Activated T-helper 1 cell treated with anti-CD3 and anti-CD28 coated beads, Interleukin-2, amount 50 U/mL, for 16 hours (primary cell): ENCODE data around the gene CFAP410.
"Not testable (repeated sequence)": the region's sequence is repeated elsewhere in the genome, so short reads cannot be mapped to it uniquely, and the experiment has no call there.

Source experiments
- DNase-seq, 2 donors: peaks; one replicate each; pipeline ENCODE4 v3.0.0-alpha.2; 2020; ENCODE audit warnings: low read depth in 1 of 2, low spot score in 1 of 2

CFAP410 gene

GRCh38 chr21:44351535-44352252, 12.5 kb upstream of the CFAP410 start:
- DNase-seq, result no peak

GRCh38 chr21:44350773-44351481, 11.7 kb upstream of the CFAP410 start:
- DNase-seq, result no peak

GRCh38 chr21:44349847-44350772, 10.9 kb upstream of the CFAP410 start:
- no peak for DNase-seq

GRCh38 chr21:44349416-44349846, 10.2 kb upstream of the CFAP410 start:
- DNase-seq, result no peak

- DNase-seq, result no peak
These were observed 9.7 kb upstream of the CFAP410 start for GRCh38 chr21:44348861-44349260.

GRCh38 chr21:44347911-44348451, 8.8 kb upstream of the CFAP410 start:
- DNase-seq, result no peak

GRCh38 chr21:44345495-44345894, 6.3 kb upstream of the CFAP410 start:
- no peak for DNase-seq

- DNase-seq, result no peak
These were observed 5.5 kb upstream of the CFAP410 start for GRCh38 chr21:44344541-44345183.

GRCh38 chr21:44342981-44343380, 3.8 kb upstream of the CFAP410 start:
- not testable (repeated sequence) for DNase-seq

GRCh38 chr21:44341726-44342458, 2.7 kb upstream of the CFAP410 start:
- not testable (repeated sequence) for DNase-seq

GRCh38 chr21:44337941-44338895, 972 bp downstream of the CFAP410 start:
- peak in 1 of 2 donors; percentile 19 for DNase-seq

GRCh38 chr21:44337449-44337848, 1.7 kb downstream of the CFAP410 start:
- no peak for DNase-seq

GRCh38 chr21:44335266-44336059, 3.7 kb downstream of the CFAP410 start:
- DNase-seq, result no peak

GRCh38 chr21:44334329-44335030, 4.7 kb downstream of the CFAP410 start:
- DNase-seq, result no peak

- no peak for DNase-seq
These were observed 5.5 kb downstream of the CFAP410 start for GRCh38 chr21:44333509-44334328.

GRCh38 chr21:44332965-44333364, 6.2 kb downstream of the CFAP410 start:
- DNase-seq, result no peak

- DNase-seq, result no peak
These were observed 6.8 kb downstream of the CFAP410 start for GRCh38 chr21:44332383-44332782.
